GM23338 (cell line): Measurements from ENCODE around the gene ZNF469. TPM values are rescaled to one million over a fixed set of nuclear protein-coding genes. Genes with fewer than 3 reads are reported as not detected.

ENCODE experiments used
- ATAC-seq: fragments of 200-7000 bp; cut with Tn5 transposase; 3 replicates; pipeline ENCODE4 v1.9.1; 2020
- DNase-seq: peaks from one replicate; pipeline ENCODE4 v3.0.0-alpha.2; 2015; ENCODE audit warnings: low spot score
- H2AFZ ChIP-seq: fragments of 200-600 bp; sonication (generic); 2 replicates; pipeline ENCODE4 v1.8.0; 2016; ENCODE audit warnings: antibody characterized with exemption, mild to moderate bottlenecking, moderate library complexity
- H3F3A ChIP-seq: fragments of 200-600 bp; sonication (generic); replicated peaks from 2 replicates; pipeline ENCODE4 v1.8.0; 2017; ENCODE audit warnings: antibody characterized with exemption, mixed run types, low read depth
- H3K27ac ChIP-seq: fragments of 200-600 bp; sonication (generic); 2 replicates; pipeline ENCODE4 v1.6.1; 2016; ENCODE audit warnings: low read depth
- H3K27me3 ChIP-seq: fragments of 200-600 bp; sonication (generic); 2 replicates; pipeline ENCODE4 v1.8.0; 2016; ENCODE audit warnings: mild to moderate bottlenecking, mixed run types, moderate library complexity; ENCODE audit not compliant: insufficient read depth
- H3K36me3 ChIP-seq: fragments of 200-600 bp; sonication (generic); 2 replicates; pipeline ENCODE4 v1.8.0; 2016; ENCODE audit warnings: mild to moderate bottlenecking; ENCODE audit not compliant: insufficient read depth
- H3K4me1 ChIP-seq: fragments of 200-600 bp; sonication (generic); 2 replicates; pipeline ENCODE4 v1.8.0; 2016; ENCODE audit warnings: mild to moderate bottlenecking, moderate library complexity; ENCODE audit not compliant: insufficient read depth
- H3K4me2 ChIP-seq: fragments of 200-600 bp; sonication (generic); 2 replicates; pipeline ENCODE4 v1.7.1; 2017; ENCODE audit warnings: mixed run types
- H3K4me3 ChIP-seq: fragments of 200-600 bp; sonication (generic); 2 replicates; pipeline ENCODE4 v1.6.1; 2016; ENCODE audit warnings: mixed run types
- H3K79me2 ChIP-seq: fragments of 200-600 bp; sonication (generic); replicated peaks from 2 replicates; pipeline ENCODE4 v1.8.0; 2017; ENCODE audit warnings: mild to moderate bottlenecking; ENCODE audit not compliant: insufficient read depth
- H3K9me2 ChIP-seq: fragments of 200-600 bp; sonication (generic); 2 replicates; pipeline ENCODE4 v1.8.0; 2017; ENCODE audit not compliant: insufficient read depth
- H4K20me1 ChIP-seq: fragments of 200-600 bp; sonication (generic); replicated peaks from 2 replicates; pipeline ENCODE4 v1.8.0; 2017; ENCODE audit warnings: mild to moderate bottlenecking; ENCODE audit not compliant: insufficient read depth
- H3K27ac Mint-ChIP-seq: 2 replicates; pipeline ENCODE4 v1.8.0; 2020; ENCODE audit warnings: inconsistent platforms, mild to moderate bottlenecking, moderate library complexity, mixed read lengths
- H3K27me3 Mint-ChIP-seq: 3 replicates; pipeline ENCODE4 v1.8.0; 2022; ENCODE audit warnings: low read depth, mild to moderate bottlenecking, moderate library complexity, mixed read lengths, inconsistent platforms; ENCODE audit not compliant: insufficient read depth, poor library complexity
- H3K36me3 Mint-ChIP-seq: 3 replicates; pipeline ENCODE4 v1.8.0; 2021; ENCODE audit warnings: low read depth, mild to moderate bottlenecking, inconsistent platforms, moderate library complexity, mixed read lengths
- H3K4me1 Mint-ChIP-seq: 3 replicates; pipeline ENCODE4 v1.8.0; 2020; ENCODE audit warnings: mild to moderate bottlenecking, inconsistent platforms, mixed read lengths
- H3K4me3 Mint-ChIP-seq: 3 replicates; pipeline ENCODE4 v1.8.0; 2021; ENCODE audit warnings: moderate library complexity, mild to moderate bottlenecking, inconsistent platforms, mixed read lengths
- H3K9me3 Mint-ChIP-seq: 3 replicates; pipeline ENCODE4 v1.8.0; 2020; ENCODE audit warnings: moderate library complexity, mild to moderate bottlenecking, inconsistent platforms, mixed read lengths
- CREB1 ChIP-seq: fragments of 250-450 bp; sonication (Bioruptor Pico); IDR thresholded peaks from 2 replicates; pipeline ENCODE4 v1.5.0; 2020; ENCODE audit warnings: low read depth, mild to moderate bottlenecking, moderate library complexity
- EZH2phosphoT487 ChIP-seq: fragments of 200-600 bp; sonication (generic); IDR thresholded peaks from one replicate; pipeline ENCODE4 v1.8.1; 2018; ENCODE audit warnings: antibody characterized with exemption; ENCODE audit not compliant: unreplicated experiment
- JUNB ChIP-seq: IDR thresholded peaks from one replicate; pipeline ENCODE4 v1.6.1; 2016; ENCODE audit warnings: antibody characterized with exemption; ENCODE audit not compliant: unreplicated experiment
- NANOG ChIP-seq: IDR thresholded peaks from 2 replicates; pipeline ENCODE4 v1.6.1; 2016; ENCODE audit warnings: antibody characterized with exemption, borderline replicate concordance
- POLR2AphosphoS5 ChIP-seq: IDR thresholded peaks from 2 replicates; pipeline ENCODE4 v1.6.1; 2016; ENCODE audit warnings: antibody characterized with exemption, low read depth
- STAT1 ChIP-seq: IDR thresholded peaks from one replicate; pipeline ENCODE4 v1.6.1; 2016; ENCODE audit warnings: antibody characterized with exemption; ENCODE audit not compliant: unreplicated experiment
- ZNF114 ChIP-seq: fragments of 250-450 bp; sonication (Bioruptor Pico); IDR thresholded peaks from 2 replicates; pipeline ENCODE4 v1.5.0; 2020; ENCODE audit warnings: mild to moderate bottlenecking, moderate library complexity
- ZNF331 ChIP-seq: fragments of 250-450 bp; sonication (Bioruptor Pico); IDR thresholded peaks from 2 replicates; pipeline ENCODE4 v1.5.0; 2020; ENCODE audit warnings: low read depth, mild to moderate bottlenecking, moderate library complexity
- polyA plus RNA-seq: library from polyadenylated mRNA; unstranded; fragments of >200 nt; fragmentation: Nextera tagmentation; extraction: Ambion mirVana; gene quantifications from 2 replicates; pipeline ENCODE4 v1.2.1, GENCODE V29; 2016
- total RNA-seq: library from RNA; depleted of rRNA; stranded (reverse); fragments of >200 nt; shearing (Covaris generic); gene quantifications from 2 replicates; pipeline ENCODE4 v1.2.3, GENCODE V29; 2014
- TF ChIP-seq, protein P1 (sequence below), 2 experiments: fragments of 200-600 bp in 1 of 2; sonication (generic) in 1 of 2; conservative IDR thresholded peaks; 2 replicates each; pipeline versions ENCODE4 v1.5.1 to v1.6.1; 2016 to 2017; ENCODE audit warnings: antibody characterized with exemption in 2 of 2, low read depth in 2 of 2, mild to moderate bottlenecking in 2 of 2, moderate library complexity in 1 of 2
- TF ChIP-seq, protein P2 (sequence below): IDR thresholded peaks from 2 replicates; pipeline ENCODE4 v1.6.1; 2016; ENCODE audit warnings: antibody characterized with exemption

ZNF469 gene
- total and polyA plus RNA-seq, 2 experiments from 2014 or later, result 0.23 to 1.9 TPM

DNA sequence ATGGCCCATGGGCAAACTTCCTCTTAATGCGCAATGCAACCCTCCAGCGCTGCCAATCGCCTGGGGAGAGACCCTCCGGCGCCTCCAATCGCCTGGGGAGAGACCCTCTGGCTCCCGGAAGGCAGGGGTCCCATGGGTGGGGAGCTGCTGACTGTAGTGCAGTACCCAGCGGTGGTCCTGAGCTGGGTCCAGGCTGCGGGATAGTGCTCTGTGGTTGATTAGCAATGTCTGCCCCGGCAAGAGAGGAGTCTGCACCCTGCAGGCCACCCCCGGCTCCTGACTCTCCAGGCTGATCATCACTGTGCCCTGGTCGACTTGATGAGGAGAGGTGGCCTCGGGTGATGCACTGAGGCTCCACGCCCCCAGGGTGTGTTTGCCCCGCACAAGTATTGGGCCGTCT is 44.6 kb upstream of the ZNF469 start:
- H3K9me3 Mint-ChIP-seq, result peaks cover 32% of the 10 kb centered on the region
- ATAC-seq (peak; percentile 93), DNase-seq (peak; percentile 66)
- Histone ChIP-seq H3K79me2 (no peaks in the 10 kb centered on the region), H3K4me2 (no peak overlapping the region), H3K27me3 (no peaks in the 10 kb centered on the region), H3K4me3 (no peak overlapping the region), H3K4me1 (no peaks in the 10 kb centered on the region), H3K36me3 (no peaks in the 10 kb centered on the region), H3F3A (peaks cover 7% of the 10 kb centered on the region; the same call in 1 of the 2 replicates), H3K27ac (no peak overlapping the region), H2AFZ (no peak overlapping the region), H4K20me1 (no peaks in the 10 kb centered on the region), H3K9me2 (no peaks in the 10 kb centered on the region)
- H3K4me3 Mint-ChIP-seq, result no peak overlapping the region
- no peak for TF ChIP-seq CREB1
- TF ChIP-seq, protein P1, sequence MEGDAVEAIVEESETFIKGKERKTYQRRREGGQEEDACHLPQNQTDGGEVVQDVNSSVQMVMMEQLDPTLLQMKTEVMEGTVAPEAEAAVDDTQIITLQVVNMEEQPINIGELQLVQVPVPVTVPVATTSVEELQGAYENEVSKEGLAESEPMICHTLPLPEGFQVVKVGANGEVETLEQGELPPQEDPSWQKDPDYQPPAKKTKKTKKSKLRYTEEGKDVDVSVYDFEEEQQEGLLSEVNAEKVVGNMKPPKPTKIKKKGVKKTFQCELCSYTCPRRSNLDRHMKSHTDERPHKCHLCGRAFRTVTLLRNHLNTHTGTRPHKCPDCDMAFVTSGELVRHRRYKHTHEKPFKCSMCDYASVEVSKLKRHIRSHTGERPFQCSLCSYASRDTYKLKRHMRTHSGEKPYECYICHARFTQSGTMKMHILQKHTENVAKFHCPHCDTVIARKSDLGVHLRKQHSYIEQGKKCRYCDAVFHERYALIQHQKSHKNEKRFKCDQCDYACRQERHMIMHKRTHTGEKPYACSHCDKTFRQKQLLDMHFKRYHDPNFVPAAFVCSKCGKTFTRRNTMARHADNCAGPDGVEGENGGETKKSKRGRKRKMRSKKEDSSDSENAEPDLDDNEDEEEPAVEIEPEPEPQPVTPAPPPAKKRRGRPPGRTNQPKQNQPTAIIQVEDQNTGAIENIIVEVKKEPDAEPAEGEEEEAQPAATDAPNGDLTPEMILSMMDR (conservative IDR thresholded peaks at IDR 0.05; ENCODE audit: low read depth in 2 of 2), result peak; percentile 50 to 63
- peaks cover 9% of the 10 kb centered on the region; the same call in 2 of the 3 replicates for H3K36me3 Mint-ChIP-seq
- peaks cover 4% of the 10 kb centered on the region for H3K27me3 Mint-ChIP-seq
- H3K4me1 Mint-ChIP-seq, result no peaks in the 10 kb centered on the region; the same call in 2 of the 3 replicates
- H3K27ac Mint-ChIP-seq, result no peak overlapping the region

DNA sequence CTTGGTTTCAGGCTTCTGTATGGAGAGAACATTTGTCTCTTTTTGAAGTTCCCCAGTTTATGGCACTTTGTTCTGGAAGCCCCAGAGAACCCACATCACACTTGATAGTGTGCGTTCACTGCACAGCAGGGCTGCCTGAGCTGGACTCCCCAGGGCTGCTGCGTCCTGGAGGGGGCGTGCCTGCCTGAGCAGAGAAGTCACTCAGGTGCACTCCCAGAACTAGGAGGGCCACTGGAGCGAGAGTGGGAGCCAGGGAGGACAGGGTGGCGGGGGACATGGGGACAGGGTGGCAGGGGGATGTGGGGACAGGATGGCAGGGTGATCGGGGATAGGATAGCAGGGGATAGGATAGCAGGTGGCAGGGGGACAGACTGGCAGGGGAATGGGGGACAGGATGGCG is 43.9 kb upstream of the ZNF469 start:
- Histone ChIP-seq H3K79me2 (no peaks in the 10 kb centered on the region), H3K27me3 (no peaks in the 10 kb centered on the region), H3K27ac (no peak overlapping the region), H2AFZ (no peak overlapping the region), H4K20me1 (no peaks in the 10 kb centered on the region), H3F3A (peaks cover 7% of the 10 kb centered on the region; the same call in 1 of the 2 replicates), H3K36me3 (no peaks in the 10 kb centered on the region), H3K4me2 (no peak overlapping the region), H3K4me3 (no peak overlapping the region), H3K4me1 (no peaks in the 10 kb centered on the region), H3K9me2 (no peaks in the 10 kb centered on the region)
- DNase-seq (no peak), ATAC-seq (no peak)
- no peak overlapping the region for H3K27ac Mint-ChIP-seq
- H3K27me3 Mint-ChIP-seq, result peaks cover 4% of the 10 kb centered on the region
- no peaks in the 10 kb centered on the region; the same call in 2 of the 3 replicates for H3K4me1 Mint-ChIP-seq
- no peak overlapping the region for H3K4me3 Mint-ChIP-seq
- H3K36me3 Mint-ChIP-seq, result peaks cover 11% of the 10 kb centered on the region; the same call in 2 of the 3 replicates
- H3K9me3 Mint-ChIP-seq, result peaks cover 33% of the 10 kb centered on the region
- TF ChIP-seq JUNB, result no peak
- no peak for TF ChIP-seq POLR2AphosphoS5
- TF ChIP-seq EZH2phosphoT487, result no peak
- TF ChIP-seq, protein P2, sequence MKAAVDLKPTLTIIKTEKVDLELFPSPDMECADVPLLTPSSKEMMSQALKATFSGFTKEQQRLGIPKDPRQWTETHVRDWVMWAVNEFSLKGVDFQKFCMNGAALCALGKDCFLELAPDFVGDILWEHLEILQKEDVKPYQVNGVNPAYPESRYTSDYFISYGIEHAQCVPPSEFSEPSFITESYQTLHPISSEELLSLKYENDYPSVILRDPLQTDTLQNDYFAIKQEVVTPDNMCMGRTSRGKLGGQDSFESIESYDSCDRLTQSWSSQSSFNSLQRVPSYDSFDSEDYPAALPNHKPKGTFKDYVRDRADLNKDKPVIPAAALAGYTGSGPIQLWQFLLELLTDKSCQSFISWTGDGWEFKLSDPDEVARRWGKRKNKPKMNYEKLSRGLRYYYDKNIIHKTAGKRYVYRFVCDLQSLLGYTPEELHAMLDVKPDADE, result no peak
- TF ChIP-seq ZNF331 (CRISPR knock-in tag), result no peak
- no peak for TF ChIP-seq NANOG
- TF ChIP-seq, protein P1 (conservative IDR thresholded peaks at IDR 0.05; ENCODE audit: low read depth in 2 of 2), result no peak
- TF ChIP-seq CREB1, result no peak
- no peak for TF ChIP-seq ZNF114
- TF ChIP-seq STAT1, result no peak
